SK-N-SH (cell line): ENCODE measurements around the gene RP9. TPM values are rescaled to one million over a fixed set of nuclear protein-coding genes. Genes with fewer than 3 reads are reported as not detected.

ENCODE experiments used
- CTCF ChIA-PET: fragments of 300-600, 350-600 bp; formaldehyde crosslinking; extraction: SDS; loops from one replicate; lab custom pipeline; 2021; lab: Yijun Ruan, JAX
- POLR2A ChIA-PET: fragments of 350-600 bp; sonication (Branson Sonifier 250); formaldehyde crosslinking; extraction: SDS; loops from one replicate; lab custom pipeline; 2020; ENCODE audit warnings: antibody characterized with exemption, inconsistent platforms; lab: Yijun Ruan, JAX
- DNase-seq: peaks from one replicate; pipeline ENCODE4 v3.0.0; 2012
- H2AFZ ChIP-seq: fragments of 200-600 bp; sonication (generic); 2 replicates; pipeline ENCODE4 v1.8.1; 2016; ENCODE audit warnings: antibody characterized with exemption, mild to moderate bottlenecking, low read depth
- H3F3A ChIP-seq: fragments of 200-600 bp; sonication (generic); replicated peaks from 2 replicates; pipeline ENCODE3; 2016; ENCODE audit warnings: antibody characterized with exemption, mild to moderate bottlenecking; ENCODE audit not compliant: insufficient read depth
- H3K27ac ChIP-seq, 2 experiments: fragments of 200-500 bp in 1 of 2; fragments of 200-600 bp in 1 of 2; sonication (Bioruptor generic) in 1 of 2; sonication (generic), shearing (Covaris generic) in 1 of 2; 2 replicates each; pipeline versions ENCODE4 v1.5.1 to v1.6.1; 2014 to 2016; ENCODE audit warnings: low read depth in 2 of 2, inconsistent platforms in 1 of 2, low read length in 1 of 2, mild to moderate bottlenecking in 1 of 2, mixed read lengths in 1 of 2
- H3K27me3 ChIP-seq: fragments of 200-600 bp; sonication (generic), shearing (Covaris generic); 2 replicates; pipeline ENCODE4 v1.6.1; 2016; ENCODE audit warnings: mixed run types; ENCODE audit not compliant: insufficient read depth
- H3K36me3 ChIP-seq, 2 experiments: fragments of 200-500 bp in 1 of 2; fragments of 200-600 bp in 1 of 2; sonication (Bioruptor generic) in 1 of 2; sonication (generic) in 1 of 2; replicated peaks in 1 of 2; 2 replicates each; pipeline versions ENCODE3 to v1.5.1; 2014 to 2016; ENCODE audit warnings: low read length in 1 of 2, mild to moderate bottlenecking in 1 of 2; ENCODE audit not compliant: insufficient read depth in 2 of 2, control insufficient read depth in 1 of 2
- H3K4me1 ChIP-seq, 2 experiments: fragments of 200-500 bp in 1 of 2; fragments of 200-600 bp in 1 of 2; sonication (Bioruptor generic) in 1 of 2; sonication (generic), shearing (Covaris generic) in 1 of 2; 2 replicates each; pipeline versions ENCODE4 v1.5.1 to v1.6.1; 2014 to 2016; ENCODE audit warnings: low read depth in 1 of 2, low read length in 1 of 2, mixed run types in 1 of 2; ENCODE audit not compliant: insufficient read depth in 2 of 2, control insufficient read depth in 1 of 2
- H3K4me2 ChIP-seq: fragments of 200-600 bp; sonication (generic), shearing (Covaris generic); 2 replicates; pipeline ENCODE4 v1.6.1; 2017; ENCODE audit warnings: mixed run types
- H3K4me3 ChIP-seq, 2 experiments: fragments of 200-500 bp in 1 of 2; fragments of 200-600 bp in 1 of 2; sonication (Bioruptor generic) in 1 of 2; sonication (generic), shearing (Covaris generic) in 1 of 2; 2 replicates each; pipeline versions ENCODE4 v1.5.1 to v1.8.1; 2014 to 2016; ENCODE audit warnings: low read depth in 2 of 2, inconsistent platforms in 1 of 2, low read length in 1 of 2, mild to moderate bottlenecking in 1 of 2, mixed read lengths in 1 of 2, moderate library complexity in 1 of 2
- H3K79me2 ChIP-seq: fragments of 200-600 bp; sonication (generic); 2 replicates; pipeline ENCODE4 v1.8.1; 2017; ENCODE audit warnings: mild to moderate bottlenecking; ENCODE audit not compliant: insufficient read depth
- H3K9ac ChIP-seq: fragments of 200-600 bp; sonication (generic); 2 replicates; pipeline ENCODE4 v1.6.1; 2017; ENCODE audit warnings: mixed run types
- H3K9me2 ChIP-seq: fragments of 200-600 bp; sonication (generic); 2 replicates; pipeline ENCODE4 v1.6.1; 2017; ENCODE audit warnings: mixed run types
- H3K9me3 ChIP-seq: fragments of 200-600 bp; sonication (generic); 2 replicates; pipeline ENCODE4 v1.6.1; 2017; ENCODE audit warnings: mixed run types, mild to moderate bottlenecking, moderate library complexity
- H4K20me1 ChIP-seq: fragments of 200-600 bp; sonication (generic); 2 replicates; pipeline ENCODE4 v1.6.1; 2017; ENCODE audit warnings: mild to moderate bottlenecking, mixed run types; ENCODE audit not compliant: insufficient read depth
- CTCF ChIP-seq: fragments of 200-600 bp; sonication (generic); IDR thresholded peaks from 2 replicates; pipeline ENCODE4 v1.6.1; 2017; ENCODE audit warnings: antibody characterized with exemption, mild to moderate bottlenecking, moderate library complexity
- FOSL2 ChIP-seq: IDR thresholded peaks from 2 replicates; pipeline ENCODE4 v1.4.0; 2012; ENCODE audit warnings: low read depth, mild to moderate bottlenecking, moderate library complexity, borderline replicate concordance
- GATA2 ChIP-seq: sonication (generic); formaldehyde crosslinking; IDR thresholded peaks from 2 replicates; pipeline ENCODE4 v1.5.0; 2020; ENCODE audit warnings: mild to moderate bottlenecking, missing genetic modification reagents
- IRF3 ChIP-seq: fragments of 150-350 bp; IDR thresholded peaks from 2 replicates; pipeline ENCODE4 v1.6.1; 2016; ENCODE audit warnings: mild to moderate bottlenecking, low read depth, low read length
- RAD21 ChIP-seq: IDR thresholded peaks from 2 replicates; pipeline ENCODE4 v1.6.1; 2012; ENCODE audit warnings: mild to moderate bottlenecking, low read length
- RXRA ChIP-seq: IDR thresholded peaks from 2 replicates; pipeline ENCODE4 v1.4.0; 2012; ENCODE audit warnings: low read depth, mild to moderate bottlenecking, borderline replicate concordance
- SIN3A ChIP-seq: IDR thresholded peaks from 2 replicates; pipeline ENCODE4 v1.6.1; 2012; ENCODE audit warnings: low read depth, mild to moderate bottlenecking, low read length, moderate library complexity, borderline replicate concordance
- USF1 ChIP-seq: IDR thresholded peaks from 2 replicates; pipeline ENCODE4 v1.4.0; 2012; ENCODE audit warnings: low read depth, borderline replicate concordance
- WGBS: methylation state at CpG from one replicate; pipeline ENCODE4 v1.1.6; 2017; ENCODE audit warnings: low lambda C conversion rate; 5-methylcytosine and 5-hydroxymethylcytosine counted together
- polyA plus RNA-seq, 3 experiments: library from polyadenylated mRNA; depleted of rRNA; stranded (reverse); fragments of >200 nt; gene quantifications; 2 replicates each; pipeline ENCODE4 v1.2.3, GENCODE V29; 2012

The RP9 gene
- polyA plus RNA-seq, 1 of the 3 experiments (the other 2 are of a cell fraction): 31.6 TPM

- Histone ChIP-seq H3K36me3 (peaks cover 3 to 4% of the 10 kb centered on the region in 2 experiments), H3K4me1 (peaks cover 2 to 5% of the 10 kb centered on the region in 2 experiments; a peak in 3 of 4 replicates), H3K4me2 (no peak overlapping the region)
- POLR2A ChIA-PET: no interaction called here
- WGBS: 17% methylated on average over 3 of the region's 3 CpGs
- peak; percentile 36 for DNase-seq
- TF ChIP-seq RXRA (no peak), GATA2 (CRISPR knock-in tag) (peak; percentile 62; the same call in 1 of the 2 replicates)
- TF ChIP-seq, all 33 proteins: peak for 1
- Histone ChIP-seq H3F3A (no peaks in the 10 kb centered on the region), H2AFZ (no peak overlapping the region), H3K4me3 (no peak overlapping the region), H3K9ac (no peak overlapping the region), H3K27me3 (no peaks in the 10 kb centered on the region), H3K27ac (no peak overlapping the region), H3K9me3 (no peaks in the 10 kb centered on the region), H3K79me2 (no peaks in the 10 kb centered on the region), H3K9me2 (no peaks in the 10 kb centered on the region), H4K20me1 (no peaks in the 10 kb centered on the region)
- CTCF ChIA-PET: interaction anchor here (1.2 kb wide), 1 partner anchor 43 kb away, joined by 3 read pairs; the partner anchor contains the start of gene RP9
These were observed 42.9 kb upstream of the RP9 start for GRCh38 chr7:33152087-33152486.

- H3K4me2 ChIP-seq: no peak overlapping the region
- no peak for DNase-seq
- no peaks in the 10 kb centered on the region for H3K79me2 ChIP-seq
- no peaks in the 10 kb centered on the region for H3K9me2 ChIP-seq
- no peaks in the 10 kb centered on the region for H3K27me3 ChIP-seq
- 79% methylated on average over 5 of the region's 5 CpGs for WGBS
- POLR2A ChIA-PET: no interaction called here
- no peaks in the 10 kb centered on the region for H3K36me3 ChIP-seq
- H4K20me1 ChIP-seq: no peaks in the 10 kb centered on the region
- no peak overlapping the region for H3K9ac ChIP-seq
- no peak overlapping the region for H3K4me3 ChIP-seq
- H3K27ac ChIP-seq: no peak overlapping the region
- no peak for TF ChIP-seq CTCF
- TF ChIP-seq RAD21: no peak
- no peak for TF ChIP-seq SIN3A
- no peak for TF ChIP-seq IRF3
- TF ChIP-seq GATA2 (CRISPR knock-in tag): no peak
- TF ChIP-seq FOSL2: no peak
- no peak for TF ChIP-seq USF1
- H3F3A ChIP-seq: no peaks in the 10 kb centered on the region
- H2AFZ ChIP-seq: no peak overlapping the region
- H3K9me3 ChIP-seq: no peaks in the 10 kb centered on the region
- CTCF ChIA-PET: no interaction called here
- no peaks in the 10 kb centered on the region for H3K4me1 ChIP-seq
These were observed 36.0 kb upstream of the RP9 start for GRCh38 chr7:33145156-33145555.
